ENCODE data around the gene CALCOCO2. TPM values are rescaled to one million over a fixed set of nuclear protein-coding genes. Genes with fewer than 3 reads are reported as not detected.
A peak's percentile ranks its signal among the peaks of the same experiment; 100 is the strongest.
"Not testable (repeated sequence)": the region's sequence is repeated elsewhere in the genome, so short reads cannot be mapped to it uniquely, and the experiment has no call there.

Gene CALCOCO2
- total RNA-seq, 2 donors from 2014 or later: 60.1 to 78.8 TPM

DNA sequence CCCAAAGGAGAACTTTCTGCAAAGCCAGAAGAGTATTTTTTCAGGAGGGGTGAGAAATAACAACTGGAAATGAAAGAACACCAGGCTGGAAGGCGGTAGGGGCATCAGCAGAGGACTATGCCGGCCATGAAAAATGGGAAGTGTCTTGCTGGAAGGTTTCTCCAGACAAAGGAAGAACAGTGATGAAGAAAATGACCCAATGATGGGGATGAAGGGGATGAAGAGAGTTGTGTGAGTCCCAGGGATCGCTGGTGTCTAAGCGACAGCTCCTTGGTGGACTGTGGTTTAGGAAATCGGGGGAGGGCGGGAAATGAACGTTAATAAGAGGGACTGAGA, 14.4 kb upstream of the CALCOCO2 start:
- Histone ChIP-seq H3K36me3 (no peaks in the 10 kb centered on the region), H3K4me1 (replicated peaks) (no peaks in the 10 kb centered on the region), H3K27ac (no peak overlapping the region), H3K9me3 (no peaks in the 10 kb centered on the region), H3K27me3 (replicated peaks; ENCODE audit: insufficient read depth) (no peaks in the 10 kb centered on the region), H3K4me3 (peak overlapping the region in 1 of 2 donors; percentile 20)
- intact Hi-C loops (cut with DNase I): no loop called here
- no peak for DNase-seq (ENCODE audit: low spot score)
- TF ChIP-seq POLR2A (IDR thresholded peaks at IDR 0.05) (no peak), POLR2AphosphoS5 (IDR thresholded peaks at IDR 0.05) (no peak)
- TF ChIP-seq, protein P1, sequence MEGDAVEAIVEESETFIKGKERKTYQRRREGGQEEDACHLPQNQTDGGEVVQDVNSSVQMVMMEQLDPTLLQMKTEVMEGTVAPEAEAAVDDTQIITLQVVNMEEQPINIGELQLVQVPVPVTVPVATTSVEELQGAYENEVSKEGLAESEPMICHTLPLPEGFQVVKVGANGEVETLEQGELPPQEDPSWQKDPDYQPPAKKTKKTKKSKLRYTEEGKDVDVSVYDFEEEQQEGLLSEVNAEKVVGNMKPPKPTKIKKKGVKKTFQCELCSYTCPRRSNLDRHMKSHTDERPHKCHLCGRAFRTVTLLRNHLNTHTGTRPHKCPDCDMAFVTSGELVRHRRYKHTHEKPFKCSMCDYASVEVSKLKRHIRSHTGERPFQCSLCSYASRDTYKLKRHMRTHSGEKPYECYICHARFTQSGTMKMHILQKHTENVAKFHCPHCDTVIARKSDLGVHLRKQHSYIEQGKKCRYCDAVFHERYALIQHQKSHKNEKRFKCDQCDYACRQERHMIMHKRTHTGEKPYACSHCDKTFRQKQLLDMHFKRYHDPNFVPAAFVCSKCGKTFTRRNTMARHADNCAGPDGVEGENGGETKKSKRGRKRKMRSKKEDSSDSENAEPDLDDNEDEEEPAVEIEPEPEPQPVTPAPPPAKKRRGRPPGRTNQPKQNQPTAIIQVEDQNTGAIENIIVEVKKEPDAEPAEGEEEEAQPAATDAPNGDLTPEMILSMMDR (IDR thresholded peaks at IDR 0.05): no peak
- 10% methylated on average over 7 of the region's 7 CpGs for WGBS

DNA sequence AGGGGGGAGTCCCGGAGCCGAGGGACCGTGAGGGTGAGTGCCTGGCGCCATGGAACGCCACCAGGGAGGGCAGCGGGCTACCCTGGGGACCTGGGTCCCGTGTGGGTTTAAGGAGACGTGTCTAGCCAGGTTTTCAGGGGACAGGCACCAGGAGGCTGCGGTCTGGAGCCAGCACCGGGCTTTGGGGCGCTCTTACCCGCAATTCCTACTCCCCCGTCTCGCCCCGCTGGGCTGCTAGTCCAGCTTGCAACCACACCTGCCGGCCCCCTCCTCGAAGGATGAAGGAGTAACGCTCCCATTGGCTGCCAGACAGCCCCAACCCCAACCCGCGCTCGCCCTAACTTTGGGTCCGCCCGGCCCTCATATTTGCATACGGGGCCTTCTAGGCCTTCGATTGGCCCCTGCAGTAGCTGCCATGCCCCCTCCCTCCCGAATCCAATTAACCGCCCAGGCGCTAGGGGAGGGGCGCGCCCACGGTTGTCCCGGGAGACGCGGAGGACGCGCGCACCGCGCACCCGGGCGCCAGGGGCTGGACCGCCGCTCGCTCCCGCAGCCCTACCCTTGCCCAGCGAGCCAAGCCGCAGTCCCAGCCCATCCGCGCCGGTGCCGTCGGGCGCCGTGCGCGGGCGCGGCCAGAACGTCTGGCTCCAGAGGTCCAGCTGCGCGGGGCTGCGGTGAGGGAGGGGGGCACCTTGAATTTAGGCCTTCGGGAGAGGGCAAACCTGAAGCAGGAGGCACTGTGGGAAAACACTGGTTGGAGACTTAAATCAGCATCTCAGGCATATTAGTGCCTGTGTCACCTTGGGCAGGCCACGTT, 13.9 kb upstream of the CALCOCO2 start, which contains the start of gene TTLL6:
Gene TTLL6 (minus strand): TSS at position 456 of the 817 bp plus-strand sequence. CDS start 157 bp downstream, at position 299.
- TF ChIP-seq POLR2A (IDR thresholded peaks at IDR 0.05) (peak; percentile 15), POLR2AphosphoS5 (IDR thresholded peaks at IDR 0.05) (peak; percentile 87)
- TF ChIP-seq, protein P1 (IDR thresholded peaks at IDR 0.05): peak in 1 of 4 experiments; percentile 7
- Histone ChIP-seq H3K36me3 (no peaks in the 10 kb centered on the region), H3K4me1 (replicated peaks) (no peaks in the 10 kb centered on the region), H3K4me3 (peak within 1 kb of the TSS; percentile 20 to 24), H3K27me3 (replicated peaks; ENCODE audit: insufficient read depth) (no peaks in the 10 kb centered on the region), H3K27ac (peak within 1 kb of the TSS in 1 of 2 donors; percentile 69), H3K9me3 (no peaks in the 10 kb centered on the region)
- intact Hi-C loops (cut with DNase I): no loop called here
- DNase-seq (ENCODE audit: low spot score): peak; percentile 91
- WGBS: 2% methylated on average over 44 of the region's 64 CpGs

DNA sequence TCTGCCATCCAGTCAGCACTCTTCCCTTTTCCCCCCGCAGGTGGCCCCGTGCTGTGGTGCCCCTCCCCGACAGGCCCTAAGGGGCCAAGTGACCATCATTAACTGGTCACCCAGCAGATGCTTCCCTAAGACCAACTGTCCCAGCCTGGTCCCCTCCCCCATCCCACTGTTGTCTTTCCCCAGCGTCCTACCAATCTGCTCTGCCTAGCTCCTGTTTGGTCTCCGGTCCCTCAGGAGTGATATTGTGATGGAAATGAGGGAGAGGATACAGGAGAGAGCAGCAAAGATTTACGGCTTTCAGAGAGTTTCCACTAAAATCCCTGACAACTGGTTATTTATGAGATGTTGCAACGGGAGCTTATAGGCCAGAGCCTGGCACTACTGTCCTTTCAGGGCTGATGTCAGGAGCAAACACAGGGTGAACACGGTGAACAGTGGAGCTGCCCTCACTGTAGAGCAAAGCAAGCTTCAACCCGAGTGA, 12.4 kb upstream of the CALCOCO2 start:
- H3K27me3 ChIP-seq (replicated peaks; ENCODE audit: insufficient read depth): no peaks in the 10 kb centered on the region
- TF ChIP-seq, protein P1 (IDR thresholded peaks at IDR 0.05): no peak
- TF ChIP-seq POLR2AphosphoS5 (IDR thresholded peaks at IDR 0.05) (peak; percentile 50), POLR2A (IDR thresholded peaks at IDR 0.05) (no peak)

DNA sequence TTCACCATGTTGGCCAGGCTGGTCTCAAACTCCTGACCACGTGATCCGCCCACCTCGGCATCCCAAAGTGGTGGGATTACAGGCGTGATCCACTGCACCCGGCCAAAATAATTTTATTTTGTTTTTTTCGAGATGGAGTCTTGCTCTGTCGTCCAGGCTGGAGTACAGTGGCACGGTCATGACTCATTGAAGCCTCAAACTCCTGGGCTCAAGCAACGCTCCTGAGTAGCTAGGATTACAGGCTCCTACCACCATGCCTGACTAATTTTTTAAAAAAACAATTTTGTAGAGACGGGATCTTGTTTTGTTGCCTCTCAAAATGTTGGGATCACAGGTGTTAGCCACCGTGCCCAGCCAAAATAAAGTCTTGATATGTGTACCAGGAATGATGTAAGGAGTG, 11.4 kb upstream of the CALCOCO2 start:
- no peak overlapping the region for H3K4me3 ChIP-seq
- H3K27ac ChIP-seq: peak overlapping the region in 1 of 2 donors; percentile 69
- no peak for TF ChIP-seq POLR2AphosphoS5 (IDR thresholded peaks at IDR 0.05)
- TF ChIP-seq, protein P1 (IDR thresholded peaks at IDR 0.05): no peak
- TF ChIP-seq POLR2A (IDR thresholded peaks at IDR 0.05): no peak
- H3K36me3 ChIP-seq: no peaks in the 10 kb centered on the region
- no peaks in the 10 kb centered on the region for H3K4me1 ChIP-seq (replicated peaks)
- DNase-seq (ENCODE audit: low spot score): no peak
- H3K9me3 ChIP-seq: no peaks in the 10 kb centered on the region
- intact Hi-C loops (cut with DNase I): no loop called here
- 77% methylated on average over 11 of the region's 11 CpGs for WGBS
- H3K27me3 ChIP-seq (replicated peaks; ENCODE audit: insufficient read depth): no peaks in the 10 kb centered on the region

More for the DNA sequence above, 12.4 kb upstream of the CALCOCO2 start:
- 23% methylated on average over 9 of the region's 9 CpGs for WGBS
- intact Hi-C loops (cut with DNase I): no loop called here
- Histone ChIP-seq H3K4me1 (replicated peaks) (no peaks in the 10 kb centered on the region), H3K27ac (peak overlapping the region; percentile 21 to 69), H3K4me3 (no peak overlapping the region), H3K9me3 (no peaks in the 10 kb centered on the region), H3K36me3 (no peaks in the 10 kb centered on the region)
- peak; percentile 46 for DNase-seq (ENCODE audit: low spot score)

DNA sequence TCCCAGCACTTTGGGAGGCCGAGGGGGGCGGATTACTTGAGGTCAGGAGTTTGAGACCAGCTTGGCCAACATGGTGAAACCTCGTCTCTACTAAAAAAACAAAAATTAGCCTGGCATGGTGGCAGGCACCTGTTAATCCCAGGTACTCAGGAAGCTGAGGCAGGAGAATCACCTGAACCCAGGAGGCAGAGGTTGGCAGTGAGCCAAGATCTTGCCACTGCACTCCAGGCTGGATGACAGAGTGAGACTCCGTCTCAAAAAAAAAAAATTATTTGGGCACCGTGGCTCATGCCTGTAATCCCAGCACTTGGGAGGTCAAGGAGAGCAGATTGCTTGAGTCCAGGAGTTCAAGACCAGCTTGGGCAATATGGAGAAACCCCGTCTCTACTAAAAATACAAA, 9.9 kb upstream of the CALCOCO2 start:
- DNase-seq (ENCODE audit: low spot score); H3K9me3 ChIP-seq; H3K27me3 ChIP-seq (replicated peaks; ENCODE audit: insufficient read depth); H3K4me3 ChIP-seq; H3K4me1 ChIP-seq (replicated peaks); intact Hi-C loops (cut with DNase I); H3K27ac ChIP-seq; H3K36me3 ChIP-seq: not testable (repeated sequence)
- 69% methylated on average over 6 of the region's 6 CpGs for WGBS

Measured in prostate gland (tissue), 2 donors.